Activated T-helper 2 cell treated with anti-CD3 and anti-CD28 coated beads, Interferon-gamma antibody, Interleukin-2, Interleukin-4, amounts not matched to agents 10 μg/mL and 5 μg/mL and 100 μg/mL, durations not matched to agents 14 hours and 24 hours and 36 hours (primary cell): Measurements from ENCODE around the gene INSYN2A. TPM values are rescaled to one million over a fixed set of nuclear protein-coding genes. Genes with fewer than 3 reads are reported as not detected.

Experiments
- DNase-seq: peaks from one replicate; pipeline ENCODE4 v3.0.0; 2021; ENCODE audit warnings: low spot score
- H3K27ac Mint-ChIP-seq: one replicate; pipeline ENCODE4 v1.8.0; 2021; ENCODE audit warnings: mixed read lengths
- H3K27me3 Mint-ChIP-seq: one replicate; pipeline ENCODE4 v1.8.0; 2021; ENCODE audit warnings: low read depth, mixed read lengths
- H3K36me3 Mint-ChIP-seq: one replicate; pipeline ENCODE4 v1.8.0; 2021; ENCODE audit warnings: low read depth, mixed read lengths
- H3K4me1 Mint-ChIP-seq: one replicate; pipeline ENCODE4 v1.8.0; 2021; ENCODE audit warnings: low read depth, mixed read lengths
- H3K4me3 Mint-ChIP-seq: one replicate; pipeline ENCODE4 v1.8.0; 2021; ENCODE audit warnings: low read depth, mild to moderate bottlenecking, moderate library complexity, mixed read lengths
- H3K9me3 Mint-ChIP-seq: one replicate; pipeline ENCODE4 v1.8.0; 2021; ENCODE audit warnings: mixed read lengths
- intact Hi-C: fragments of 100-400 bp; cut with micrococcal nuclease; formaldehyde crosslinking; loops from one replicate; pipeline ENCODE4 v1.15.1; 2023
- total RNA-seq: library from RNA; stranded (reverse); gene quantifications from 2 replicates; pipeline ENCODE4 v1.2.3, GENCODE V29; 2022

INSYN2A gene
- total RNA-seq, 1 donor from 2014 or later: not detected

- H3K4me3 Mint-ChIP-seq: no peak overlapping the region
- H3K9me3 Mint-ChIP-seq: no peaks in the 10 kb centered on the region
- no peaks in the 10 kb centered on the region for H3K27me3 Mint-ChIP-seq
- DNase-seq: no peak
- H3K36me3 Mint-ChIP-seq: no peaks in the 10 kb centered on the region
- intact Hi-C loops: no loop called here
- H3K27ac Mint-ChIP-seq: no peak overlapping the region
- H3K4me1 Mint-ChIP-seq: no peaks in the 10 kb centered on the region
Measured at GRCh38 chr10:127157506-127158200, 38.7 kb downstream of the INSYN2A start.

GRCh38 chr10:127157089-127157488 is 39.3 kb downstream of the INSYN2A start:
- no peak overlapping the region for H3K4me3 Mint-ChIP-seq
- no peaks in the 10 kb centered on the region for H3K9me3 Mint-ChIP-seq
- H3K4me1 Mint-ChIP-seq: no peaks in the 10 kb centered on the region
- intact Hi-C loops: no loop called here
- no peak overlapping the region for H3K27ac Mint-ChIP-seq
- no peaks in the 10 kb centered on the region for H3K27me3 Mint-ChIP-seq
- no peak for DNase-seq
- no peaks in the 10 kb centered on the region for H3K36me3 Mint-ChIP-seq

GRCh38 chr10:127154831-127155620 is 41.4 kb downstream of the INSYN2A start:
- no peaks in the 10 kb centered on the region for H3K27me3 Mint-ChIP-seq
- no peaks in the 10 kb centered on the region for H3K4me1 Mint-ChIP-seq
- intact Hi-C loops: no loop called here
- H3K27ac Mint-ChIP-seq: no peak overlapping the region
- no peaks in the 10 kb centered on the region for H3K9me3 Mint-ChIP-seq
- no peak overlapping the region for H3K4me3 Mint-ChIP-seq
- H3K36me3 Mint-ChIP-seq: no peaks in the 10 kb centered on the region
- DNase-seq: no peak

GRCh38 chr10:127153181-127153580 is 43.2 kb downstream of the INSYN2A start:
- H3K36me3 Mint-ChIP-seq: no peaks in the 10 kb centered on the region
- H3K4me1 Mint-ChIP-seq: peaks cover 3% of the 10 kb centered on the region
- no peaks in the 10 kb centered on the region for H3K27me3 Mint-ChIP-seq
- H3K27ac Mint-ChIP-seq: no peak overlapping the region
- H3K4me3 Mint-ChIP-seq: no peak overlapping the region
- no peaks in the 10 kb centered on the region for H3K9me3 Mint-ChIP-seq
- intact Hi-C loops: no loop called here
- no peak for DNase-seq

GRCh38 chr10:127151981-127152699 is 44.3 kb downstream of the INSYN2A start:
- DNase-seq: no peak
- no peak overlapping the region for H3K4me3 Mint-ChIP-seq
- H3K27ac Mint-ChIP-seq: no peak overlapping the region
- no peaks in the 10 kb centered on the region for H3K36me3 Mint-ChIP-seq
- H3K9me3 Mint-ChIP-seq: no peaks in the 10 kb centered on the region
- H3K27me3 Mint-ChIP-seq: no peaks in the 10 kb centered on the region
- H3K4me1 Mint-ChIP-seq: peaks cover 5% of the 10 kb centered on the region
- intact Hi-C loops: no loop called here

DNA sequence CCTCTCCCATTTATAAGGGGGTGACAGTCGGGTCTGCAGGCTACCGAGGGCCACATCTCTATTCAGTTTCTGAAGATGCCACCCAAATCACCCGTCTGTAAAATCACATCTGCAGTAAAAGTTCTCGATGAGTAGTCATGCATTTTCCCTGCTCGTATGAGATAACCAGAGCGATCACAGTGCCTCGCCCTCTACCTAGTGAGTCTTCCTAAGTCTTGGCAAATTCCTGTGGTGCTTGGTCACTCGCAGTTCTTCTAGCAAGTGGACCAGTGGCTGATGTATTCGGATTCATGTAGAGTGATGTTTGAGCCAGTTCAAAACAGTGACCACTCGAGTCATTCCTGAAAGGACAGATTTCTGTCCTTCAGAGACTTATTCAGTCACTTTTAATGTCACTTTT is 44.9 kb downstream of the INSYN2A start:
- H3K4me1 Mint-ChIP-seq: peaks cover 5% of the 10 kb centered on the region
- no peak overlapping the region for H3K27ac Mint-ChIP-seq
- H3K4me3 Mint-ChIP-seq: no peak overlapping the region
- DNase-seq: no peak
- no peaks in the 10 kb centered on the region for H3K36me3 Mint-ChIP-seq
- no peaks in the 10 kb centered on the region for H3K27me3 Mint-ChIP-seq
- H3K9me3 Mint-ChIP-seq: no peaks in the 10 kb centered on the region
- intact Hi-C loops: no loop called here

- DNase-seq: no peak
- intact Hi-C loops: no loop called here
- peaks cover 5% of the 10 kb centered on the region for H3K4me1 Mint-ChIP-seq
- H3K4me3 Mint-ChIP-seq: no peak overlapping the region
- no peak overlapping the region for H3K27ac Mint-ChIP-seq
- no peaks in the 10 kb centered on the region for H3K27me3 Mint-ChIP-seq
- no peaks in the 10 kb centered on the region for H3K9me3 Mint-ChIP-seq
- H3K36me3 Mint-ChIP-seq: no peaks in the 10 kb centered on the region
Measured at GRCh38 chr10:127150136-127150535, 46.3 kb downstream of the INSYN2A start.

GRCh38 chr10:127149501-127150081 is 46.8 kb downstream of the INSYN2A start:
- H3K36me3 Mint-ChIP-seq: no peaks in the 10 kb centered on the region
- DNase-seq: no peak
- no peak overlapping the region for H3K27ac Mint-ChIP-seq
- H3K9me3 Mint-ChIP-seq: no peaks in the 10 kb centered on the region
- no peaks in the 10 kb centered on the region for H3K27me3 Mint-ChIP-seq
- intact Hi-C loops: no loop called here
- no peak overlapping the region for H3K4me3 Mint-ChIP-seq
- peaks cover 5% of the 10 kb centered on the region for H3K4me1 Mint-ChIP-seq

DNA sequence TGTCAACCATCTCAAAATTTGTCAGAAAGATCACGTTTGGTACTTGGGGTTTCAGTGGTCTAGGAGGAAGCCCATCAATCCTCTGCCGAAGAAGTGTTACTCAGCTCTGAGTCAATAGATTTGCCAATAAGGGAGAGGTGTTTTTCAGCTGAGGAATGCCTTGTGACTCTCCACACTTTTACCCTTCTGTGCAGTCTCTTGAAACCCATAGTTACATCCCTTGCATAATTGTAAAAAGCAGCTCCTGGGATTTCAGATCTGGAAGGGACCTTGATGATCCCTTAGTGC is 47.5 kb downstream of the INSYN2A start:
- Mint-ChIP-seq H3K9me3 (no peaks in the 10 kb centered on the region), H3K27ac (no peak overlapping the region), H3K27me3 (no peaks in the 10 kb centered on the region), H3K36me3 (no peaks in the 10 kb centered on the region), H3K4me3 (no peak overlapping the region), H3K4me1 (peaks cover 5% of the 10 kb centered on the region)
- no peak for DNase-seq
- intact Hi-C loops: no loop called here

DNA sequence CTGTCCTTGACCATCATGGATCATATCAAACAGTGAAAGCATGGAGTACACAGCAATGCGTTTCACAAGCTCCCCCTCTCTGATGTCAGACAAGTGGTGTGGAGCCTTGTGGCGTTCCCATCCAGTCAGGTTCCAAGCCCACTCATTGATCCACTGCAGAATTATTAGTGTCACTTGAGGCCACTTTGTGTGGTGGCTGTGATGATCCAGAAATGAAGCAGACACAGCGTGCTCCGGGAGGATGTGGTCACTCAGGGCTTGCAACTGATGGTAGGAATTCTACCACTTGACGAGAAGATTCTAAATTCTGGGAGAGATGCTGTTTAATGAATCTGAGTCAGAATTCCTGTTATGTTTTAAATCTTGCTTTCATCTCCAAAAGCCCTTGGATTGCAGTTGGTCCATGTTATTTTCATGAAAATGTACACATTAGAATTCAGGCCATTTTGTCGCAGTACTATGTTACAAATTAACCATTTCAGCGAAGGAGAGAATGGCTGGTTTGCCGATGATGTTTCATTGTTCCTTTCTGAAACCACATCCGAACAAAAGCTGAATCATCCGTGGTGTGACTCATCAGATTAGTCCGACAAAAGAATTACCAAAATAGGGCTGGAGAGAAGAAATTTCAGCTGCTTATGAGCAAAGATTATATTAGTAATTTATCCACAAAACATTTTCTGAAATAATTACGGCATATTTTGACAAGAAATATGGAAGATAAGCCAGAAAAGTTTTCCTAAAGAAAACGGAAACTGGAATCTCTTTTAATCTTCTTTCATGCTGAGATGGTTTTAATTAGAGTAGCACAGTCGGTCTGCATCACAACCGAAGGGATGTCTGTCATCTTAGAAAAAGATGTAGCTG is 48.1 kb downstream of the INSYN2A start:
- Mint-ChIP-seq H3K4me1 (peaks cover 5% of the 10 kb centered on the region), H3K27me3 (no peaks in the 10 kb centered on the region), H3K27ac (peak overlapping the region; percentile 40), H3K4me3 (no peak overlapping the region), H3K36me3 (no peaks in the 10 kb centered on the region), H3K9me3 (no peaks in the 10 kb centered on the region)
- intact Hi-C loops: no loop called here
- no peak for DNase-seq

DNA sequence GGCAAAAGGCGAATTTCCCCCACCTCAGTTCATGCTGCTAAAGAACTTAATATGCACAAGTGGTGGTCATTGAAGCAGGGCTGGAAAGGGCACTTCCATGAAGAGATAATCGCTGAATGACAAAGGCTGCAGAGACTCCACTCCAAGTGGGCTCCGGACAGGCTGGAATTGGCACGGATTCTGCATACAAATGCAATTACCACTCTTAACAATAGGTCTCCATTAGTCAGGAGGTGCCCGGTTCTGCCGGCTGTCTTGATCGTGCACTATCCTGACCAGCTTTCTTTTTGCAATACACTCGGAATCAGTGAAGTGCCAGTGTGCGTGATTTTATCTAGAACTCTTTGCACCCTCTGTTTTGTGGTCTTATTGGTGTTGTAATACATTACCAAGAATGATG is 49.7 kb downstream of the INSYN2A start:
- no peak overlapping the region for H3K4me3 Mint-ChIP-seq
- no peak for DNase-seq
- intact Hi-C loops: no loop called here
- peaks cover 5% of the 10 kb centered on the region for H3K4me1 Mint-ChIP-seq
- no peaks in the 10 kb centered on the region for H3K36me3 Mint-ChIP-seq
- H3K9me3 Mint-ChIP-seq: no peaks in the 10 kb centered on the region
- no peaks in the 10 kb centered on the region for H3K27me3 Mint-ChIP-seq
- H3K27ac Mint-ChIP-seq: no peak overlapping the region
